Parathyroid adenoma (tissue), 2 donors: ENCODE measurements around the gene LYPLAL1.

Experiments
- H2AFZ ChIP-seq: fragments of 300-600 bp; sonication (generic); one replicate; pipeline ENCODE4 v1.7.0; 2017; ENCODE audit warnings: antibody characterized with exemption, mild to moderate bottlenecking
- H3K27ac ChIP-seq: fragments of 300-600 bp; sonication (generic); one replicate; pipeline ENCODE4 v1.7.0; 2017
- H3K27me3 ChIP-seq: fragments of 300-600 bp; sonication (generic); one replicate; pipeline ENCODE4 v1.7.0; 2017; ENCODE audit warnings: low read length; ENCODE audit not compliant: control insufficient read depth, insufficient read depth
- H3K36me3 ChIP-seq: fragments of 300-600 bp; sonication (generic); one replicate; pipeline ENCODE4 v1.7.0; 2017; ENCODE audit warnings: low read length; ENCODE audit not compliant: control insufficient read depth, insufficient read depth
- H3K4me1 ChIP-seq: fragments of 300-600 bp; sonication (generic); one replicate; pipeline ENCODE4 v1.7.0; 2017; ENCODE audit warnings: control low read depth
- H3K4me2 ChIP-seq: fragments of 300-600 bp; sonication (generic); one replicate; pipeline ENCODE4 v1.7.0; 2017; ENCODE audit warnings: low read length
- H3K4me3 ChIP-seq: fragments of 300-600 bp; sonication (generic); one replicate; pipeline ENCODE4 v1.7.0; 2017; ENCODE audit warnings: low read depth, low read length
- H3K79me2 ChIP-seq: fragments of 300-600 bp; sonication (generic); one replicate; pipeline ENCODE4 v1.7.0; 2017; ENCODE audit warnings: control low read depth
- H3K9ac ChIP-seq: fragments of 300-600 bp; sonication (generic); one replicate; pipeline ENCODE4 v1.7.0; 2017; ENCODE audit warnings: mild to moderate bottlenecking
- H3K9me3 ChIP-seq: fragments of 300-600 bp; sonication (generic); one replicate; pipeline ENCODE4 v1.7.0; 2017; ENCODE audit warnings: low read length; ENCODE audit not compliant: control insufficient read depth
- TF ChIP-seq, protein P1 (sequence below): fragments of 300-600 bp; sonication (generic); IDR thresholded peaks from one replicate; pipeline ENCODE4 v1.7.0; 2017; ENCODE audit warnings: antibody characterized with exemption, mild to moderate bottlenecking
- donor health status: primary hyperparathyroidism.

Gene LYPLAL1

GRCh38 chr1:219173434-219173757, 282 bp upstream of the LYPLAL1 start:
- TF ChIP-seq, protein P1, sequence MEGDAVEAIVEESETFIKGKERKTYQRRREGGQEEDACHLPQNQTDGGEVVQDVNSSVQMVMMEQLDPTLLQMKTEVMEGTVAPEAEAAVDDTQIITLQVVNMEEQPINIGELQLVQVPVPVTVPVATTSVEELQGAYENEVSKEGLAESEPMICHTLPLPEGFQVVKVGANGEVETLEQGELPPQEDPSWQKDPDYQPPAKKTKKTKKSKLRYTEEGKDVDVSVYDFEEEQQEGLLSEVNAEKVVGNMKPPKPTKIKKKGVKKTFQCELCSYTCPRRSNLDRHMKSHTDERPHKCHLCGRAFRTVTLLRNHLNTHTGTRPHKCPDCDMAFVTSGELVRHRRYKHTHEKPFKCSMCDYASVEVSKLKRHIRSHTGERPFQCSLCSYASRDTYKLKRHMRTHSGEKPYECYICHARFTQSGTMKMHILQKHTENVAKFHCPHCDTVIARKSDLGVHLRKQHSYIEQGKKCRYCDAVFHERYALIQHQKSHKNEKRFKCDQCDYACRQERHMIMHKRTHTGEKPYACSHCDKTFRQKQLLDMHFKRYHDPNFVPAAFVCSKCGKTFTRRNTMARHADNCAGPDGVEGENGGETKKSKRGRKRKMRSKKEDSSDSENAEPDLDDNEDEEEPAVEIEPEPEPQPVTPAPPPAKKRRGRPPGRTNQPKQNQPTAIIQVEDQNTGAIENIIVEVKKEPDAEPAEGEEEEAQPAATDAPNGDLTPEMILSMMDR = no peak
- Histone ChIP-seq H3K4me2 (peak overlapping the region; percentile 86), H3K27me3 (no peaks in the 10 kb centered on the region), H3K4me1 (peaks cover 6% of the 10 kb centered on the region), H3K4me3 (peak overlapping the region; percentile 80), H3K9me3 (no peaks in the 10 kb centered on the region), H3K27ac (peak overlapping the region; percentile 74), H2AFZ (peak overlapping the region; percentile 93), H3K79me2 (no peaks in the 10 kb centered on the region), H3K36me3 (no peaks in the 10 kb centered on the region), H3K9ac (peak overlapping the region; percentile 61)

DNA sequence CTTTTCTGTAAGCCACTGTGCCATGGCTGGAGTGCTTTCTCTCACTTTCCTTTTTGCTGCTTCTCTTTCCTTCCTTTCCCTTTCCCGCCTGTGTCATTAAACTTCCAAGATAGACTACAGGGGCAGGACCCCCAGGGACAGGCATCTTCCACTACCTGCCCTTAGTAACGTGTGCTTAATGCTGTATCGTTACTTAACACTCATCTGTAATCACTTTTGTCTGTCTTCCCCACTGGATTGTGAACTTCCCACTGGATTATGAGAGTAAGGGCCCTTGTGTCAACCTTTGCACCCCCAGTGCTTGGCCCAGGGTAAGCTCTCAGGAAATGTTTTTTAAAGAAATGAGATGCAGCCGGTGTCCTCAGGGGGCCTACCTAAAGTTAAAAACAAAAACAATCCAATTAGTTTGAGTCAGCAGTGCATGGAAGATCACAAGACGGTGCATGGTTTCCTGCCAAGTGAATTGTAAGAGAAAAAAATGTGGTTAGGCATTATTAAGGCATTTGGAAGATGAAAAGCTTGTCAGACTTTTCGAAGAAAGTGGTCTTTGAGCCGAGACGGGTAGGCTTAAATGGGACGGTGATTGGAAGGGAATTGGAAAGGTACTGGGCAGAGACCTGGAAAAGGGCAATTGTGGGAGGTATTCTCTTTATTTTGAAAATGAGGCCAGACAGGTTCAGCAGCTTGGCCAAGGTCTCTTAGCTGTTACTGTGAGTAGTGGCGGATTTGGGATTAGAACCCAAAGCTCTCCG, 958 bp downstream of the LYPLAL1 start:
- Histone ChIP-seq H3K36me3 (no peaks in the 10 kb centered on the region), H3K4me2 (peak overlapping the region; percentile 86), H3K27ac (peak overlapping the region; percentile 74), H2AFZ (peak overlapping the region; percentile 93), H3K9ac (no peak overlapping the region), H3K27me3 (no peaks in the 10 kb centered on the region), H3K4me3 (peak overlapping the region; percentile 80), H3K4me1 (peaks cover 6% of the 10 kb centered on the region), H3K79me2 (no peaks in the 10 kb centered on the region), H3K9me3 (no peaks in the 10 kb centered on the region)
- TF ChIP-seq, protein P1 = no peak

- Histone ChIP-seq H3K4me1 (peaks cover 6% of the 10 kb centered on the region), H3K36me3 (no peaks in the 10 kb centered on the region), H3K27ac (no peak overlapping the region), H3K4me3 (peak overlapping the region; percentile 80), H3K9me3 (no peaks in the 10 kb centered on the region), H2AFZ (no peak overlapping the region), H3K9ac (no peak overlapping the region), H3K79me2 (no peaks in the 10 kb centered on the region), H3K4me2 (peak overlapping the region; percentile 86), H3K27me3 (no peaks in the 10 kb centered on the region)
- TF ChIP-seq, protein P1 = no peak
These were observed 1.5 kb downstream of the LYPLAL1 start for GRCh38 chr1:219175212-219175564.

DNA sequence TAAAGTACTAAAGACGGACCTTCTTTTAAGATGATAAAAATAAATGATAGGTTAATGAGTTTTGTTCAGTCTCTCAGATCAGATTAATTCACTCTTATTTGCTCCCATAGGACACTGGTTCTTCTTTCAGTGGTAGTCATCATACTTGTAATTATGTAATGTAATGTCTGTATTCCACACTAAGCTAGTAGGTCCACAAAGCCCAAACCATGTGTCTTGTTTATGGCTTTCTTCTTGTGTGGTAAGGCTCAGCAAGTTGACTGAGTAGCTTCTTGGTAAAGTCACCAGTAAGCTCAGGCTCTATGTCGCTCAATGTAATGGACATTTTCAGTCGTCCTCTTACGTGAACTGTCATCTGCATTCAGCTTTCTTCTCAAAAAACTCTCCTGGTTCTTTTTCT, 2.5 kb downstream of the LYPLAL1 start:
- Histone ChIP-seq H3K9me3 (no peaks in the 10 kb centered on the region), H3K9ac (no peak overlapping the region), H3K79me2 (no peaks in the 10 kb centered on the region), H3K27ac (no peak overlapping the region), H3K4me3 (no peak overlapping the region), H2AFZ (no peak overlapping the region), H3K4me1 (peaks cover 6% of the 10 kb centered on the region), H3K4me2 (no peak overlapping the region), H3K27me3 (no peaks in the 10 kb centered on the region), H3K36me3 (no peaks in the 10 kb centered on the region)
- TF ChIP-seq, protein P1 = no peak

GRCh38 chr1:219177363-219177762, 3.7 kb downstream of the LYPLAL1 start:
- Histone ChIP-seq H3K27me3 (no peaks in the 10 kb centered on the region), H3K79me2 (no peaks in the 10 kb centered on the region), H3K9ac (no peak overlapping the region), H2AFZ (no peak overlapping the region), H3K36me3 (no peaks in the 10 kb centered on the region), H3K4me2 (no peak overlapping the region), H3K27ac (no peak overlapping the region), H3K4me3 (no peak overlapping the region), H3K4me1 (peaks cover 6% of the 10 kb centered on the region), H3K9me3 (no peaks in the 10 kb centered on the region)
- TF ChIP-seq, protein P1 = no peak
